A549 treated with GW870086 at 1 μM for 4 hours (cell line): ENCODE data around the gene PRELP. TPM values are rescaled to one million over a fixed set of nuclear protein-coding genes. Genes with fewer than 3 reads are reported as not detected.

ENCODE experiments used
- total RNA-seq: library from RNA; stranded (reverse); fragments of 200-300 nt; extraction: Qiagen RNA extraction; gene quantifications from 5 replicates; pipeline ENCODE4 v1.2.3, GENCODE V29; 2022; ENCODE audit warnings: low read depth

Gene PRELP
- not detected in 5 replicates for total RNA-seq

GRCh38 chr1:203475012-203475981 is at the start of gene PRELP:
TSS of gene PRELP (plus strand) at chr1:203475806. CDS start at chr1:203483185, 7,379 bp downstream.

GRCh38 chr1:203493901-203494300 is 18.3 kb downstream of the PRELP start, which contains the start of gene OPTC:
TSS of gene OPTC (plus strand) at chr1:203494153. CDS start at chr1:203496006, 1,853 bp downstream.

Other genes starting within 250 kb of the PRELP start
- not detected in 5 replicates for gene CHIT1, start 246.1 kb upstream of the PRELP start, total RNA-seq
- gene BTG2, start 170.3 kb upstream of the PRELP start, total RNA-seq: 12.9 to 16.8 TPM (median 13.9 TPM) in 5 replicates
- 0.23 TPM in 2 of 5 replicates, not detected in the others for gene FMOD, start 124.7 kb upstream of the PRELP start, total RNA-seq
- not detected in 5 replicates for gene OPTC, start 18.3 kb downstream of the PRELP start, total RNA-seq
- 15.7 to 26.3 TPM (median 25.0 TPM) in 5 replicates for gene ATP2B4, start 151.0 kb downstream of the PRELP start, total RNA-seq